B cell (primary cell): ENCODE results near the gene MMP14. TPM values are rescaled to one million over a fixed set of nuclear protein-coding genes. Genes with fewer than 3 reads are reported as not detected.

Source experiments
- ATAC-seq: fragments of 200-7000 bp; cut with Tn5 transposase; one replicate; pipeline ENCODE4 v1.10.0; 2021; ENCODE audit warnings: low read depth, mild to moderate bottlenecking, moderate number of reproducible peaks, moderate library complexity
- CTCF ChIA-PET: fragments of 350-600 bp; sonication (Branson Sonifier 250); formaldehyde crosslinking; loops from one replicate; lab custom pipeline; 2021; ENCODE audit warnings: antibody characterized with exemption, inconsistent platforms; lab: Charles Lee
- POLR2A ChIA-PET: fragments of 350-600 bp; sonication (Branson Sonifier 250); formaldehyde crosslinking; loops from one replicate; lab custom pipeline; 2021; ENCODE audit warnings: antibody characterized with exemption; lab: Charles Lee
- DNase-seq: peaks from one replicate; pipeline ENCODE4 v3.0.0; 2013
- H2AFZ ChIP-seq: 2 replicates; pipeline ENCODE4 v1.6.1; 2012; ENCODE audit warnings: mild to moderate bottlenecking, low read depth, low read length; ENCODE audit not compliant: insufficient read depth, poor library complexity, severe bottlenecking
- H3K27ac ChIP-seq, 2 donors: 1 replicate in 1 of 2; 2 replicates in 1 of 2; pipeline ENCODE4 v1.5.1; 2012 to 2013; ENCODE audit warnings: low read length in 2 of 2, mild to moderate bottlenecking in 2 of 2, moderate library complexity in 1 of 2
- H3K27me3 ChIP-seq, 4 experiments: fragments of 200-600 bp in 1 of 4; sonication (generic) in 1 of 4; replicated peaks in 1 of 4; 1 replicate in 2 of 4; 2 replicates in 2 of 4; pipeline versions ENCODE4 v1.6.1 to v1.7.0; 2013 to 2016; ENCODE audit warnings: low read length in 3 of 4, mild to moderate bottlenecking in 2 of 4, mixed read lengths in 1 of 4, moderate library complexity in 1 of 4; ENCODE audit not compliant: insufficient read depth in 4 of 4, control insufficient read depth in 3 of 4; ENCODE audit errors: control extremely low read depth in 1 of 4
- H3K36me3 ChIP-seq, 2 experiments: replicated peaks in 1 of 2; 1 replicate in 1 of 2; 2 replicates in 1 of 2; pipeline versions ENCODE4 v1.6.1 to v1.7.1; 2013; ENCODE audit warnings: low read length in 1 of 2; ENCODE audit not compliant: insufficient read depth in 2 of 2, control insufficient read depth in 1 of 2; ENCODE audit errors: control extremely low read depth in 1 of 2, extremely low read depth in 1 of 2
- H3K4me1 ChIP-seq, 2 donors: fragments of 200-600 bp in 1 of 2; sonication (generic) in 1 of 2; 1 replicate in 1 of 2; 2 replicates in 1 of 2; pipeline versions ENCODE4 v1.5.1 to v1.6.1; 2013 to 2017; ENCODE audit warnings: low read length in 2 of 2; ENCODE audit not compliant: control insufficient read depth in 2 of 2, insufficient read depth in 2 of 2
- H3K4me2 ChIP-seq: replicated peaks from 2 replicates; pipeline ENCODE3; 2012; ENCODE audit warnings: mild to moderate bottlenecking, low read depth, low read length; ENCODE audit not compliant: poor library complexity, severe bottlenecking
- H3K4me3 ChIP-seq, 5 experiments: fragments of 200-600 bp in 1 of 5; sonication (generic) in 1 of 5; 1 replicate in 3 of 5; 2 replicates in 2 of 5; pipeline versions ENCODE4 v1.5.1 to v1.7.0; 2011 to 2016; ENCODE audit warnings: low read length in 4 of 5, mild to moderate bottlenecking in 4 of 5, low read depth in 2 of 5, control low read depth in 1 of 5, moderate library complexity in 1 of 5; ENCODE audit not compliant: insufficient read depth in 1 of 5; ENCODE audit errors: control extremely low read depth in 1 of 5, extremely low read depth in 1 of 5
- H3K79me2 ChIP-seq: fragments of 200-600 bp; sonication (generic); one replicate; pipeline ENCODE4 v1.6.0; 2016; ENCODE audit warnings: low read length; ENCODE audit not compliant: control insufficient read depth, insufficient read depth
- H3K9ac ChIP-seq: fragments of 200-600 bp; sonication (generic); 2 replicates; pipeline ENCODE4 v1.6.1; 2017; ENCODE audit warnings: mild to moderate bottlenecking, low read length, moderate library complexity
- H3K9me3 ChIP-seq, 3 donors: one replicate each; pipeline versions ENCODE4 v1.6.1 to v1.7.1; 2013; ENCODE audit warnings: low read length in 2 of 3; ENCODE audit not compliant: control insufficient read depth in 2 of 3, insufficient read depth in 1 of 3; ENCODE audit errors: control extremely low read depth in 1 of 3
- H4K20me1 ChIP-seq: 2 replicates; pipeline ENCODE4 v1.6.0; 2012; ENCODE audit warnings: mild to moderate bottlenecking, low read length; ENCODE audit not compliant: insufficient read depth, control insufficient read depth, poor library complexity, severe bottlenecking
- H3K27ac Mint-ChIP-seq: one replicate; pipeline ENCODE4 v1.8.0; 2021; ENCODE audit warnings: mixed read lengths
- H3K27me3 Mint-ChIP-seq: one replicate; pipeline ENCODE4 v1.8.0; 2021; ENCODE audit warnings: mixed read lengths
- H3K4me1 Mint-ChIP-seq: one replicate; pipeline ENCODE4 v1.8.0; 2021; ENCODE audit warnings: mixed read lengths
- H3K4me3 Mint-ChIP-seq: one replicate; pipeline ENCODE4 v1.8.0; 2021; ENCODE audit warnings: mixed read lengths
- H3K9me3 Mint-ChIP-seq: one replicate; pipeline ENCODE4 v1.8.0; 2022; ENCODE audit warnings: mixed read lengths; ENCODE audit not compliant: insufficient read depth
- EZH2 ChIP-seq: IDR thresholded peaks from 2 replicates; pipeline ENCODE4 v1.6.1; 2012; ENCODE audit warnings: borderline replicate concordance, low read depth, mild to moderate bottlenecking, moderate library complexity, low read length; ENCODE audit not compliant: insufficient read depth, poor library complexity, severe bottlenecking
- WGBS: methylation state at CpG from one replicate; pipeline ENCODE4 v1.1.5; 2013; ENCODE audit warnings: missing lambda C conversion rate; ENCODE audit not compliant: insufficient coverage; 5-methylcytosine and 5-hydroxymethylcytosine counted together
- intact Hi-C: fragments of 100-400 bp; cut with micrococcal nuclease; formaldehyde crosslinking; loops from one replicate; pipeline ENCODE4 v1.10.0; 2022
- polyA plus RNA-seq: library from polyadenylated mRNA; depleted of rRNA; stranded (reverse); fragments of >200 nt; gene quantifications from 2 replicates; pipeline ENCODE4 v1.2.3, GENCODE V29; 2012
- total RNA-seq, 2 donors: library from RNA; stranded (reverse); fragments of 120-200 nt in 1 of 2; gene quantifications; 1 replicate in 1 of 2; 2 replicates in 1 of 2; pipeline versions ENCODE4 v1.2.3 to v1.2.4, GENCODE V29; 2013 to 2022
- TF ChIP-seq, protein P1 (sequence below): fragments of 200-600 bp; IDR thresholded peaks from one replicate; pipeline ENCODE4 v1.8.0; 2022; ENCODE audit warnings: antibody characterized with exemption, mild to moderate bottlenecking

MMP14 gene
- total and polyA plus RNA-seq, 2 donors (not counting 1 experiment from before 2014, with no cell fraction given): 1.0 to 3.5 TPM

DNA sequence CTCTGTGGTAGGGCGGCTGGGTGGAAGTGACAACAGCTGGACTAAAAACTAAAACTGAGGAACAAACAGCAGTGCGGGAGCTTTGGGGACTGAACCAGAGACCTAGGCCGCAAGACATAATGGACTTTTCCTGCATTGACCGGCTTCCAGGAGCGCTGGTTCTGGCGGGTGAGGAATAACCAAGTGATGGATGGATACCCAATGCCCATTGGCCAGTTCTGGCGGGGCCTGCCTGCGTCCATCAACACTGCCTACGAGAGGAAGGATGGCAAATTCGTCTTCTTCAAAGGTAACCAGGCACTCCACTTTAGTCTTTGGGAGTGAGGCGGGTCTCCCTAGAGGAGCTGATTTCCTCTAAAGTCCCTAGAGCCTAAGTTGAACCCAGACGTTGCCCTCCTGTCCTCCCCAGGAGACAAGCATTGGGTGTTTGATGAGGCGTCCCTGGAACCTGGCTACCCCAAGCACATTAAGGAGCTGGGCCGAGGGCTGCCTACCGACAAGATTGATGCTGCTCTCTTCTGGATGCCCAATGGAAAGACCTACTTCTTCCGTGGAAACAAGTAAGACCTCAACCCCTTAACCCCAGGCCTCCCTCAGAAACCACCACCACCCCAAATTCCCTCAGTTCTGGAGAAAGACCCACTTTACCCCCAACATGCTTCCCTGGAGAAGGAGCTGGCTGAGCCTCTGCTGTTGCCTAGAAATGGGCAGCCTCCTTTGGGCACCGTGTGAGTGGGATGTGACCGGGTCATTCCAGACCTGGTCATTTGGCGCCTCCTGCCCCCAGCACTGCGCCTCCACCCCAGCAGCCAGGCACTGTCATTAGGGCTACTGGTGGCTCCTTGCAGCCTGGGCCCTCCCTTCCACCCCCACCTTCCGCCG is 8.1 kb downstream of the MMP14 start:
- Histone ChIP-seq H3K36me3 (no peaks in the 10 kb centered on the region), H2AFZ (no peak overlapping the region), H3K9me3 (no peaks in the 10 kb centered on the region), H4K20me1 (no peaks in the 10 kb centered on the region), H3K9ac (no peak overlapping the region), H3K4me1 (no peaks in the 10 kb centered on the region), H3K79me2 (no peaks in the 10 kb centered on the region), H3K27me3 (peaks cover 0 to 21% (median under 1%) of the 10 kb centered on the region in 4 experiments), H3K4me2 (no peak overlapping the region), H3K27ac (no peak overlapping the region), H3K4me3 (no peak overlapping the region)
- TF ChIP-seq EZH2: no peak
- TF ChIP-seq, protein P1, sequence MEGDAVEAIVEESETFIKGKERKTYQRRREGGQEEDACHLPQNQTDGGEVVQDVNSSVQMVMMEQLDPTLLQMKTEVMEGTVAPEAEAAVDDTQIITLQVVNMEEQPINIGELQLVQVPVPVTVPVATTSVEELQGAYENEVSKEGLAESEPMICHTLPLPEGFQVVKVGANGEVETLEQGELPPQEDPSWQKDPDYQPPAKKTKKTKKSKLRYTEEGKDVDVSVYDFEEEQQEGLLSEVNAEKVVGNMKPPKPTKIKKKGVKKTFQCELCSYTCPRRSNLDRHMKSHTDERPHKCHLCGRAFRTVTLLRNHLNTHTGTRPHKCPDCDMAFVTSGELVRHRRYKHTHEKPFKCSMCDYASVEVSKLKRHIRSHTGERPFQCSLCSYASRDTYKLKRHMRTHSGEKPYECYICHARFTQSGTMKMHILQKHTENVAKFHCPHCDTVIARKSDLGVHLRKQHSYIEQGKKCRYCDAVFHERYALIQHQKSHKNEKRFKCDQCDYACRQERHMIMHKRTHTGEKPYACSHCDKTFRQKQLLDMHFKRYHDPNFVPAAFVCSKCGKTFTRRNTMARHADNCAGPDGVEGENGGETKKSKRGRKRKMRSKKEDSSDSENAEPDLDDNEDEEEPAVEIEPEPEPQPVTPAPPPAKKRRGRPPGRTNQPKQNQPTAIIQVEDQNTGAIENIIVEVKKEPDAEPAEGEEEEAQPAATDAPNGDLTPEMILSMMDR: no peak
- ChIA-PET CTCF (interaction anchor here (1.2 kb wide), 2 partner anchors 8 to 25 kb away, joined by 3 to 4 read pairs; no protein-coding TSS in a partner anchor), POLR2A (interaction anchor here (0.6 to 0.7 kb wide), 2 partner anchors 50 to 54 kb away, joined by 7 to 12 read pairs; no protein-coding TSS in a partner anchor)
- peaks cover 10% of the 10 kb centered on the region for H3K27me3 Mint-ChIP-seq
- WGBS: 88% methylated on average over 17 of the region's 22 CpGs
- intact Hi-C loops: no loop called here
- no peaks in the 10 kb centered on the region for H3K4me1 Mint-ChIP-seq
- H3K27ac Mint-ChIP-seq: no peak overlapping the region
- DNase-seq (no peak), ATAC-seq (no peak)
- no peaks in the 10 kb centered on the region for H3K9me3 Mint-ChIP-seq
- H3K4me3 Mint-ChIP-seq: no peak overlapping the region

DNA sequence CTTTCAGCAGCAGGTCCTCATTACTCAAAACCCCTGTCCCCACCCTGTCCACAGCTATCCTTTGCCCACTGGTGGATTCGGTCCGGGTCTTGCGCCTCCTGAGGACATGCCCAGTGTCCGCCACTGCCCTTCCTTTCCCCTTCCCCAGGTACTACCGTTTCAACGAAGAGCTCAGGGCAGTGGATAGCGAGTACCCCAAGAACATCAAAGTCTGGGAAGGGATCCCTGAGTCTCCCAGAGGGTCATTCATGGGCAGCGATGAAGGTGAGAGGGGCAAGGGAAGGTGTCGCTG is 8.7 kb downstream of the MMP14 start:
- 100% methylated on average over 5 of the region's 9 CpGs for WGBS
- Mint-ChIP-seq H3K4me3 (no peak overlapping the region), H3K4me1 (no peaks in the 10 kb centered on the region), H3K9me3 (no peaks in the 10 kb centered on the region), H3K27ac (no peak overlapping the region), H3K27me3 (peaks cover 10% of the 10 kb centered on the region)
- Histone ChIP-seq H3K4me2 (no peak overlapping the region), H3K9me3 (no peaks in the 10 kb centered on the region), H2AFZ (no peak overlapping the region), H3K36me3 (no peaks in the 10 kb centered on the region), H3K4me1 (no peaks in the 10 kb centered on the region), H4K20me1 (no peaks in the 10 kb centered on the region), H3K27me3 (peaks cover 0 to 19% (median 0%) of the 10 kb centered on the region in 4 experiments), H3K4me3 (no peak overlapping the region), H3K9ac (no peak overlapping the region), H3K27ac (no peak overlapping the region), H3K79me2 (no peaks in the 10 kb centered on the region)
- TF ChIP-seq, protein P1: no peak
- no peak for ATAC-seq
- CTCF ChIA-PET: interaction anchor here (1.2 kb wide), 1 partner anchor 8 kb away, joined by 3 read pairs; no protein-coding TSS in a partner anchor
- intact Hi-C loops: no loop called here
- POLR2A ChIA-PET: interaction anchor here (0.6 kb wide), 1 partner anchor 55 kb away, joined by 12 read pairs; no protein-coding TSS in a partner anchor
- no peak for DNase-seq
